Measurements from ENCODE around the gene SACM1L.

Gene SACM1L

GRCh38 chr3:45779746-45780735 is 90.8 kb downstream of the SACM1L start:
- in situ Hi-C loops (cut with HindIII; ENCODE audit: low sequenced_read_pairs) = no loop called here

GRCh38 chr3:45781271-45781670 is 92.1 kb downstream of the SACM1L start:
- in situ Hi-C loops (cut with HindIII; ENCODE audit: low sequenced_read_pairs) = no loop called here

DNA sequence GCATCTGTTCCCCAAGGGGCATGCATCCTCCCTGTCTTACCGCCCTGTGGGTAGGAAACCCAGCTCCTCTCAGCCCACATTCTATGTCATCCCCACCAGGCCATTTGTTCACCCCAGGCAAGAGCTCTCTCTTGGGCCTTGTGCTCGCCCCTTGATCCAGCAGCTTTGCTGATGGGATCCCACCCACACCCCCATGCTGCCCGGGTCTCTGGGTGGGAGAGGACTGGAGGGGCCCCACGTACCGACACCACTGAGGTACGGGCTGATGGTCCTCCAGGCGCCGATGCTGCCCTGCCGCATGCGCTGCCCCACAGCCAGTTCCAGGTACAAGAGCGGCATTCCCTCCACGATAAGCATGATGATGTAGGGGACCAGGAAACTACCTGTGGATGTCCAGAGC is 92.6 kb downstream of the SACM1L start:
- in situ Hi-C loops (cut with HindIII; ENCODE audit: low sequenced_read_pairs) = no loop called here

- in situ Hi-C loops (cut with HindIII; ENCODE audit: low sequenced_read_pairs) = no loop called here
These were observed 93.2 kb downstream of the SACM1L start for GRCh38 chr3:45782381-45782780.

DNA sequence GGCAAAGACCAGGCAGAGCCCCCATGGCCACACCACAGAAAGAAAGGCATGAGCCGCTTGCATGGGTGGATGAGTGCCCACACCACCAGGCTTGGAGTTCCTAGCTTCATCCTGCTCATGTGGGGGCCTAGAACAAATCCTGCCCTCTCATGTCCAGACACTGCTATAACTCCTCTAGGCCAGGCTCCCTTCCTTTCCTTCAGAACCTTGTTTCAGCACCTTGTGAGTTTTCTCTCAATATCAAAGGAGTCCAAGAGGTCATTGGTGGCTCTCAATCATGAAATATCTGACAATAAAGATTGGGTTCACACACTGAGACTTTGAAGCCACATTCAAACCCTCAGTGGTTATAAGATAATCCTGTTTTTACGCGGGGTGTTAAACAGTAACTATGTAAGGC is 94.5 kb downstream of the SACM1L start:
- in situ Hi-C loops (cut with HindIII; ENCODE audit: low sequenced_read_pairs) = no loop called here

- in situ Hi-C loops (cut with HindIII; ENCODE audit: low sequenced_read_pairs) = no loop called here
These were observed 96.5 kb downstream of the SACM1L start for GRCh38 chr3:45785605-45786150.

DNA sequence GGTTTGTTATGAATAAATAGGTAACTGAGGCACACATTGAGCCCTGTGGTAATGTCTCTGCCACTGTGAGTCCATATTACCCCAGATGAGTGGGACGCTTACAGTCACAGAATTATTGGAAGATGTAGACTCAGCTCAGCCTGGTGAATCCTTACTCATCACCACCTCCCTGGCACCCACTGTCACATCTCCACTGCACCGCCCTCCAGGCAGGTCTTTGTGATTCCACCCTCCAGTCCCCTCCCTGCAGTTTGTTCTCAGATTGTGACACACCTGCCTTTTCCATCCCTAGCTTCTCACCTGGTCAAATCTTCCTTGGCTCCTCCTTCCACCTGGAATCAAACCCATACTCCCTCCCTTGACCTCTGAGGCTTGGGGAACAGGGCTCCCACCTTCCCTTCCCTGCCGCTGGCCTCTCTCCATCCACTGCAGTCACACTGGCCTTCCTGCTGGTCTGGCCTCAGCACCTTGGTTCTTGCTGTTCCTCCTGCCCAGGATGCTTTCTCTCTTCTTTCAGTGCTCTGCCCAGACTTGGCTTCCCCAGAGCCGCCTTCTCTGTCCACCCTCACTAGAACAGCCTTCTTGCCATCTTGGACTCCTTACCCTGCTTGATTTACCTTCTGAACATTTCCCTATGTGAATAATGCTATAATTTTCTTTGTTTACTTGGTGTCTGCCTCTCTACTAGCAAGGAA is 97.8 kb downstream of the SACM1L start:
- in situ Hi-C loops (cut with HindIII; ENCODE audit: low sequenced_read_pairs) = no loop called here

- in situ Hi-C loops (cut with HindIII; ENCODE audit: low sequenced_read_pairs) = no loop called here
These were observed 98.4 kb downstream of the SACM1L start for GRCh38 chr3:45787551-45787950.

GRCh38 chr3:45789235-45789812 is 100.1 kb downstream of the SACM1L start:
- in situ Hi-C loops (cut with HindIII; ENCODE audit: low sequenced_read_pairs) = no loop called here

DNA sequence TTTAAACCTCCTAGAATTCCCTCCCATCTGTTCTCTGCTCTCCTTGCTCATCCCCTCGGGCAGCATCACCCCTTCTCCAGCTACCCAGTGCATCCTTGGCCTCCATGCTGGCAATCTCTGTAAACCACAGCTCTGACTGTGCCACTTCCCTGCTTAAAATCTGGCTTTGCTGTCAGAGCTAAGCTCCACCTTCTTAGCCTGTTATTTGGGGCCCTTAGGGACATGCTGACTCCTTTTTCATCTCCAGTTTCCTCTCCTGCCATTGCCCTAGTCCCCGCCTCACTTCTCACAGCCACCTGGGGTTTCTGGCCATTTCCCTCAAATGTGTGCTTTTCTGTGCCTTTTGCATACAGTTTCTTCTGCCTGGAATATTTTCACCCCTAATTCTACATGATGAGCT is 101.4 kb downstream of the SACM1L start:
- in situ Hi-C loops (cut with HindIII; ENCODE audit: low sequenced_read_pairs) = no loop called here

GRCh38 chr3:45792036-45792435 is 102.8 kb downstream of the SACM1L start:
- in situ Hi-C loops (cut with HindIII; ENCODE audit: low sequenced_read_pairs) = no loop called here

DNA sequence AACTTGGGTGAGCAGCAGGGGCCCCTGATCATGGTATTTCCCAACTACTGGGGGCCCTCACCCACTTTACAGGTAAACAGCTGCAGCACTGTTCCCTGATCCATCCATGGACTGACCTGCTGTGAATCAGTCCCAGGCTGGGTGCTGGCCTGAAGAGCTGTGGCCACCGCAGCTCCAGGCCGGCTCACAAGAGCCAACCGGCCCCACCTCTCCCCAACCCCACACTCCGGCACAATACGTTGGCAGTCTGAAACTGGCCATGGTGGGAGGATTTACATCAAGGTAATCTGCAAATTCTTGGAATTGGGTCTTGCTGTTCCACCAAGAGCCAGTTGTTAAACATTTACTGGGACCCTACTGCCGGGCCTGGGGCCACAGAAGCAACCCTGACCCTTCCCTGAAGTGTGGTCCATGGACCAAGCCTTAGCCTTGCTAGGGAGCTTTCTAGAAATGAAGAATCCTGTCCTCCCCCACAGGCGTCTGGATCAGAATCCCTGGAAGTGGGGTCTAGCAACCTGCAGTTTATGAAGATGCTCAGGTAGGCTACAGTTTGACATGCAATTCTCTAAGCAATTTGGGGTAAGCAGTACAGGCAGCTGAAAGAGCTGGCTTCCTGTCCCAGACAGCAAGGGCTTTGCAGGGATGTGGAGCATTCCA is 103.4 kb downstream of the SACM1L start:
- in situ Hi-C loops (cut with HindIII; ENCODE audit: low sequenced_read_pairs) = no loop called here

DNA sequence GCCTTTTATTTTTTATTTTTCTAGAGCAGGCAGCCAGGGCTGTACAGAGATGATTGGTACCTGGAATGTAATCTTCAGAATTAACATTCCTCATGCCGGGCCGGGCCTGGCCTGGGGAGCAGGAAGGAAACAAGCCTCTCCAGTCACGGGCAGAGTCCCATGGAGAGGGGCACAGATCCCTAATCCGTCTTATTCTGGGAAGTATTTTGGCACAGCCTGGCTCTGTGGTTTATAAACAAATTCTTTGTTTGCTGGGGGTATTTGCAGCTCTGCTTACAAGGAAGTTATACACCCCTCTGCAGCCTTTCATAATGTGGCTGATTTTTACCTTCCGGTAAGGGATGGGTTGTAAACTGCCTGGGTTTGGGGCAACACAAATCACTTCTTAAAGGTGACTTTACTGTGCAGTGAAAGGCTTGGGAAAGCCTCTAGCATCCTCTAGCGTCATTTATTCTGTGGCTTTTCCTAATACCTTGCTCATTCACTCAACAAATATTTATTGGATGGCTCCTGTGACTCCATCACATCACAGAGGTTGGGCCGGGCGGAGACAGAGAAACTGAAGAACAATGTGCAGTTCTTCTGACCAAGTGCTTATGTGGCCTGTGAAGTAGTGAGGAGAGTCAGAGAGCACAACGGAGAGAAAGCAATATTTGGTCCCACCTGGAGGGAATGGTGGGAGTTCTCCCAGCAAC is 104.4 kb downstream of the SACM1L start:
- in situ Hi-C loops (cut with HindIII; ENCODE audit: low sequenced_read_pairs) = no loop called here

GRCh38 chr3:45794177-45794560 is 105.0 kb downstream of the SACM1L start:
- in situ Hi-C loops (cut with HindIII; ENCODE audit: low sequenced_read_pairs) = no loop called here

- in situ Hi-C loops (cut with HindIII; ENCODE audit: low sequenced_read_pairs) = no loop called here
These were observed 105.5 kb downstream of the SACM1L start for GRCh38 chr3:45794660-45795059.
